Esophagus squamous epithelium (tissue), 5 donors: Measurements from ENCODE around the gene ANKRD11. TPM values are rescaled to one million over a fixed set of nuclear protein-coding genes. Genes with fewer than 3 reads are reported as not detected.

Source experiments
- DNase-seq: peaks from one replicate; lab custom pipeline; 2025; lab: John Stamatoyannopoulos, UW
- H3K27ac ChIP-seq, 4 donors: fragments of 200-600 bp; sonication (generic); one replicate each; pipeline ENCODE4 v1.5.1; 2016 to 2019; ENCODE audit warnings: mild to moderate bottlenecking in 1 of 4
- H3K27me3 ChIP-seq, 4 donors: fragments of 200-600 bp; sonication (generic); 1 replicate in 3 of 4; 2 replicates in 1 of 4; pipeline versions ENCODE4 v1.5.1 to v1.6.0; 2017 to 2021; ENCODE audit warnings: antibody characterized with exemption in 1 of 4
- H3K36me3 ChIP-seq, 3 donors: fragments of 200-600 bp; sonication (generic); one replicate each; pipeline ENCODE4 v1.5.1; 2016 to 2019
- H3K4me1 ChIP-seq, 3 donors: fragments of 200-600 bp; sonication (generic); one replicate each; pipeline ENCODE4 v1.5.1; 2017 to 2019
- H3K4me3 ChIP-seq, 4 donors: fragments of 200-600 bp; sonication (generic); 1 replicate in 3 of 4; 2 replicates in 1 of 4; pipeline ENCODE4 v1.5.1; 2016 to 2019; ENCODE audit warnings: mild to moderate bottlenecking in 2 of 4, moderate library complexity in 1 of 4
- H3K9me3 ChIP-seq, 3 donors: fragments of 200-600 bp; sonication (generic); one replicate each; pipeline ENCODE4 v1.5.1; 2016 to 2019
- POLR2A ChIP-seq, 4 donors: fragments of 450-650 bp; IDR thresholded peaks; one replicate each; pipeline ENCODE4 v1.6.1; 2017; ENCODE audit warnings: antibody characterized with exemption in 4 of 4, mild to moderate bottlenecking in 4 of 4, moderate library complexity in 3 of 4
- WGBS, 2 donors: methylation state at CpG; one replicate each; pipeline ENCODE4 v1.1.5; 2018; 5-methylcytosine and 5-hydroxymethylcytosine counted together
- intact Hi-C: fragments of 100-400 bp; cut with DNase I; formaldehyde crosslinking; loops from one replicate; pipeline ENCODE4 v1.15.0; 2022
- total RNA-seq, 4 donors: library from RNA; depleted of rRNA; stranded (reverse); fragments of >200 nt; gene quantifications; one replicate each; pipeline ENCODE4 v1.1.0, GENCODE V29; 2016
- TF ChIP-seq, protein P1 (sequence below), 6 experiments: fragments of 450-650 bp in 4 of 6; fragments of 200-600 bp in 2 of 6; sonication (generic) in 2 of 6; IDR thresholded peaks; one replicate each; pipeline ENCODE4 v1.5.1; 2016 to 2019; ENCODE audit warnings: antibody characterized with exemption in 6 of 6, mild to moderate bottlenecking in 4 of 6, moderate library complexity in 4 of 6
- donor health status: DM: yes; HTN: yes; CAD: no.

ANKRD11 gene
- total RNA-seq, 4 donors from 2014 or later: 51.0 to 72.7 (median 66.9) TPM

DNA sequence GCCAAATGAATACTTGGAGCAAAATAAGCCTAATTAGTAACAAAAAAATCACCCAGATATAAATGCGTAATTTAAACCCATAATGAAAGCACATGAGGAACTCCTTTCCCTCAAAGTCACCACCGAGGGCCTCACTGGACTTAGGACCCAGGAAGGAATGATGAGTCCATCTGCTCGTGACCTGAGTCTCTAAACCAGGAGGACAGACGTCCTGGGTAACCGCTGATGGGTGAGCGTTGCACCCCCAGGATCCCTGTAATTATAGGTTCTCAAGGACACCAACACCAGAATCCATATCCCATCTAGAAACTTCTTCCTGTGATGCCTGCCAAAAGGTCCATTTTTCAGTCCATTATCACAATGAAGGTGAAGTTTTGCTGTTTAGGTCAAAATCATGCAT is 151.5 kb downstream of the ANKRD11 start:
- H3K27ac ChIP-seq: no peak overlapping the region
- no peak for DNase-seq
- 76 to 85% methylated on average over 5 to 6 of the region's 6 CpGs for WGBS, 2 donors
- no peaks in the 10 kb centered on the region for H3K36me3 ChIP-seq
- H3K27me3 ChIP-seq: no peaks in the 10 kb centered on the region
- no peaks in the 10 kb centered on the region for H3K9me3 ChIP-seq
- TF ChIP-seq, protein P1, sequence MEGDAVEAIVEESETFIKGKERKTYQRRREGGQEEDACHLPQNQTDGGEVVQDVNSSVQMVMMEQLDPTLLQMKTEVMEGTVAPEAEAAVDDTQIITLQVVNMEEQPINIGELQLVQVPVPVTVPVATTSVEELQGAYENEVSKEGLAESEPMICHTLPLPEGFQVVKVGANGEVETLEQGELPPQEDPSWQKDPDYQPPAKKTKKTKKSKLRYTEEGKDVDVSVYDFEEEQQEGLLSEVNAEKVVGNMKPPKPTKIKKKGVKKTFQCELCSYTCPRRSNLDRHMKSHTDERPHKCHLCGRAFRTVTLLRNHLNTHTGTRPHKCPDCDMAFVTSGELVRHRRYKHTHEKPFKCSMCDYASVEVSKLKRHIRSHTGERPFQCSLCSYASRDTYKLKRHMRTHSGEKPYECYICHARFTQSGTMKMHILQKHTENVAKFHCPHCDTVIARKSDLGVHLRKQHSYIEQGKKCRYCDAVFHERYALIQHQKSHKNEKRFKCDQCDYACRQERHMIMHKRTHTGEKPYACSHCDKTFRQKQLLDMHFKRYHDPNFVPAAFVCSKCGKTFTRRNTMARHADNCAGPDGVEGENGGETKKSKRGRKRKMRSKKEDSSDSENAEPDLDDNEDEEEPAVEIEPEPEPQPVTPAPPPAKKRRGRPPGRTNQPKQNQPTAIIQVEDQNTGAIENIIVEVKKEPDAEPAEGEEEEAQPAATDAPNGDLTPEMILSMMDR (IDR thresholded peaks at IDR 0.05): no peak
- H3K4me3 ChIP-seq: no peak overlapping the region
- H3K4me1 ChIP-seq: peaks cover 42 to 92% (median 60%) of the 10 kb centered on the region in 3 donors
- intact Hi-C loops: no loop called here

GRCh38 chr16:89337965-89338364 is 152.4 kb downstream of the ANKRD11 start:
- intact Hi-C loops: no loop called here
- no peak overlapping the region for H3K27ac ChIP-seq
- no peak for DNase-seq
- H3K4me3 ChIP-seq: no peak overlapping the region
- 96% methylated on average over 8 of the region's 11 CpGs; no CpG with 5 or more reads in 1 of the 2 donors for WGBS, 2 donors
- peaks cover 44 to 92% (median 61%) of the 10 kb centered on the region in 3 donors for H3K4me1 ChIP-seq
- no peaks in the 10 kb centered on the region for H3K36me3 ChIP-seq
- no peaks in the 10 kb centered on the region for H3K9me3 ChIP-seq
- H3K27me3 ChIP-seq: no peaks in the 10 kb centered on the region
- no peak for TF ChIP-seq POLR2A (IDR thresholded peaks at IDR 0.05)
- TF ChIP-seq, protein P1 (IDR thresholded peaks at IDR 0.05): no peak

- H3K36me3 ChIP-seq: no peaks in the 10 kb centered on the region
- H3K4me1 ChIP-seq: peaks cover 31 to 92% (median 49%) of the 10 kb centered on the region in 3 donors
- DNase-seq: no peak
- H3K27me3 ChIP-seq: no peaks in the 10 kb centered on the region
- no peak overlapping the region for H3K4me3 ChIP-seq
- intact Hi-C loops: no loop called here
- 51 to 77% methylated on average over 7 to 13 of the region's 16 CpGs for WGBS, 2 donors
- peak overlapping the region; percentile 6 to 71 (median 20) for H3K27ac ChIP-seq
- no peak for TF ChIP-seq POLR2A (IDR thresholded peaks at IDR 0.05)
- TF ChIP-seq, protein P1 (IDR thresholded peaks at IDR 0.05): no peak
- no peaks in the 10 kb centered on the region for H3K9me3 ChIP-seq
Measured at GRCh38 chr16:89335803-89336485, 154.4 kb downstream of the ANKRD11 start.

- no peaks in the 10 kb centered on the region for H3K9me3 ChIP-seq
- H3K27ac ChIP-seq: peak overlapping the region; percentile 3 to 71 (median 6)
- no peak overlapping the region for H3K4me3 ChIP-seq
- intact Hi-C loops: no loop called here
- no peak for DNase-seq
- H3K36me3 ChIP-seq: no peaks in the 10 kb centered on the region
- H3K27me3 ChIP-seq: no peaks in the 10 kb centered on the region
- H3K4me1 ChIP-seq: peaks cover 31 to 92% (median 48%) of the 10 kb centered on the region in 3 donors
- 70 to 76% methylated on average over 5 to 14 of the region's 22 CpGs for WGBS, 2 donors
- TF ChIP-seq, protein P1 (IDR thresholded peaks at IDR 0.05): no peak
- no peak for TF ChIP-seq POLR2A (IDR thresholded peaks at IDR 0.05)
Measured at GRCh38 chr16:89334988-89335802, 155.2 kb downstream of the ANKRD11 start.

DNA sequence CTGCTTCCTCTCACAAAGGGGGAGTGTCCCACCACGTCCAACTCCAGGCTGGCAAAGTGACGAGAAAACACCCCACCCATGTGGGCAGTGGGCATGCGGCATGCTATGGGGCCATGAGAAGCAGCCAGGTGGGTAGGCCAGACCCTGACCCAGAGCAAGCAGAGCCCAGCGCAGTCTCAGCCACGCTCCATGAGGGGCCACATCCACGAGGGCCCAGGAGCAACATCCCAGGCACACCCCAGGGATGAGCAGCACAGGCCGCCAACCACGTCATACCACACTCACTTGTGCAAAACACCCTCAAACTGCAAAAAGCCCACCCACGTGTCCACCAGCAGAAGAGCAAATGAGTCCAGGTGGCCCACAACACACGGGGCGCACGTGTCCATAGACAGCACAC is 155.9 kb downstream of the ANKRD11 start:
- intact Hi-C loops: no loop called here
- Histone ChIP-seq H3K4me1 (peaks cover 31 to 93% (median 52%) of the 10 kb centered on the region in 3 donors), H3K9me3 (no peaks in the 10 kb centered on the region), H3K36me3 (no peaks in the 10 kb centered on the region), H3K4me3 (no peak overlapping the region), H3K27ac (peak overlapping the region in 3 of 4 donors; percentile 42 to 71 (median 60)), H3K27me3 (no peaks in the 10 kb centered on the region)
- 80 to 85% methylated on average over 2 to 6 of the region's 12 CpGs for WGBS, 2 donors
- no peak for DNase-seq
- TF ChIP-seq POLR2A (IDR thresholded peaks at IDR 0.05): no peak
- TF ChIP-seq, protein P1 (IDR thresholded peaks at IDR 0.05): no peak
